K562 (cell line): ENCODE measurements around the gene RNF166. TPM values are rescaled to one million over a fixed set of nuclear protein-coding genes. Genes with fewer than 3 reads are reported as not detected.

Experiments used
- CTBP1 ChIP-seq: fragments of 450-650 bp; IDR thresholded peaks from 2 replicates; pipeline ENCODE4 v1.6.1; 2016; ENCODE audit warnings: borderline replicate concordance
- CTCF ChIP-seq, 3 experiments: IDR thresholded peaks in 2 of 3; conservative IDR thresholded peaks in 1 of 3; 2 replicates each; pipeline ENCODE4 v1.5.1; 2011 to 2012; ENCODE audit warnings: low read length in 3 of 3, mild to moderate bottlenecking in 3 of 3, control low read depth in 2 of 3, improper control_type of control experiment in 1 of 3, inconsistent platforms in 1 of 3, low read depth in 1 of 3, mixed read lengths in 1 of 3, moderate library complexity in 1 of 3; ENCODE audit not compliant: insufficient read depth in 2 of 3
- CTCFL ChIP-seq: IDR thresholded peaks from 2 replicates; pipeline ENCODE4 v1.6.1; 2011; ENCODE audit warnings: borderline replicate concordance, low read depth, mild to moderate bottlenecking, moderate library complexity, low read length; ENCODE audit not compliant: insufficient read depth, poor library complexity, severe bottlenecking
- DEAF1 ChIP-seq: fragments of 450-650 bp; formaldehyde crosslinking; IDR thresholded peaks from 2 replicates; pipeline ENCODE4 v1.4.0; 2020; ENCODE audit warnings: mild to moderate bottlenecking, moderate library complexity
- DIDO1 ChIP-seq: fragments of 450-650 bp; IDR thresholded peaks from 2 replicates; pipeline ENCODE4 v1.6.1; 2016; ENCODE audit warnings: low read depth, missing biosample characterization, missing genetic modification characterization
- MAX ChIP-seq: sonication (generic); formaldehyde crosslinking; IDR thresholded peaks from 2 replicates; pipeline ENCODE4 v1.9.0; 2022; ENCODE audit warnings: mild to moderate bottlenecking, missing genetic modification reagents
- MEIS2 ChIP-seq: fragments of 450-650 bp; IDR thresholded peaks from 2 replicates; pipeline ENCODE4 v1.6.1; 2014; ENCODE audit warnings: mild to moderate bottlenecking; ENCODE audit not compliant: partially characterized antibody
- MYC ChIP-seq, 2 experiments: fragments of 250-450 bp in 1 of 2; sonication (Bioruptor Pico) in 1 of 2; IDR thresholded peaks; 2 replicates each; pipeline versions ENCODE4 v1.5.1 to v1.6.1; 2012 to 2021; ENCODE audit warnings: low read depth in 2 of 2, borderline replicate concordance in 1 of 2, improper control_type of control experiment in 1 of 2, low read length in 1 of 2, mild to moderate bottlenecking in 1 of 2, moderate library complexity in 1 of 2
- NR2C1 ChIP-seq, 2 experiments: fragments of 450-650 bp; IDR thresholded peaks; 2 replicates each; pipeline ENCODE4 v1.6.1; 2017; ENCODE audit warnings: mild to moderate bottlenecking in 2 of 2, antibody characterized with exemption in 1 of 2, inconsistent platforms in 1 of 2, missing compliant biosample characterization in 1 of 2, missing genetic modification characterization in 1 of 2
- PCBP1 ChIP-seq: fragments of 200-400 bp; formaldehyde crosslinking; IDR thresholded peaks from 2 replicates; pipeline ENCODE4 v1.6.1; 2018; ENCODE audit warnings: mild to moderate bottlenecking, low read depth, low read length; ENCODE audit not compliant: poor library complexity, severe bottlenecking
- SMC3 ChIP-seq: conservative IDR thresholded peaks from 2 replicates; pipeline ENCODE4 v1.6.1; 2011; ENCODE audit warnings: low read depth, low read length, improper control_type of control experiment; ENCODE audit not compliant: insufficient read depth
- TBP ChIP-seq: optimal IDR thresholded peaks from 2 replicates; pipeline ENCODE3; 2011; ENCODE audit warnings: low read depth, low read length, improper control_type of control experiment
- USF1 ChIP-seq: sonication (generic); formaldehyde crosslinking; IDR thresholded peaks from 2 replicates; pipeline ENCODE4 v1.9.0; 2022; ENCODE audit warnings: mild to moderate bottlenecking, missing genetic modification reagents
- ZBTB2 ChIP-seq: fragments of 450-650 bp; IDR thresholded peaks from 2 replicates; pipeline ENCODE4 v1.6.1; 2016; ENCODE audit warnings: antibody characterized with exemption
- ZC3H11A ChIP-seq: IDR thresholded peaks from 2 replicates; pipeline ENCODE4 v1.6.1; 2012; ENCODE audit warnings: low read depth, low read length, improper control_type of control experiment
- polyA plus RNA-seq, 8 experiments: library from polyadenylated mRNA; depleted of rRNA in 4 of 8; stranded (reverse) in 5 of 8; unstranded in 3 of 8; fragments of >200 nt; fragmentation: Nextera tagmentation in 2 of 8; fragmentation: Illumina TruSeq in 1 of 8; extraction: Ambion mirVana in 2 of 8; extraction: Trizol in 1 of 8; gene quantifications; 2 replicates each; pipeline versions ENCODE4 v1.2.1 to v1.2.3, GENCODE V29; 2011 to 2014; ENCODE audit warnings: inconsistent platforms in 1 of 8, missing spikeins in 1 of 8
- total RNA-seq, 7 experiments: library from RNA; depleted of rRNA in 6 of 7; stranded (reverse); fragments of >200 nt in 6 of 7; fragmentation: Illumina TruSeq in 2 of 7; extraction: Trizol in 2 of 7; gene quantifications; 2 replicates each; pipeline versions ENCODE4 v1.2.1 to v1.2.3, GENCODE V29; 2011 to 2021; ENCODE audit warnings: low replicate concordance in 1 of 7

Gene RNF166
- total and polyA plus RNA-seq, 9 of the 15 experiments (the other 6 are each of a cell fraction or from before 2014, with no cell fraction given) = 0.56 to 60.3 (median 19.5) TPM

GRCh38 chr16:88743693-88744576 is 37.7 kb upstream of the RNF166 start (continued):
- TF ChIP-seq ZBTB2 (0 out of 2 replicates have a peak, but pooled peaks have one; percentile 32), CTCFL (peak; percentile 49), CTBP1 (peak; percentile 62; the same call in 1 of the 2 replicates), USF1 (CRISPR knock-in tag) (peak; percentile 26; the same call in 1 of the 2 replicates), TBP (peak; percentile 21), PCBP1 (peak; percentile 8), MYC (IDR thresholded peaks at IDR 0.05; ENCODE audit: low read depth, low read length) (0 out of 2 replicates have a peak, but pooled peaks have one; percentile 25), MYC (CRISPR knock-in tag; IDR thresholded peaks at IDR 0.05; ENCODE audit: borderline replicate concordance, low read depth) (no peak), CTCF (IDR thresholded peaks at IDR 0.05 in 2 of 3, conservative IDR thresholded peaks at IDR 0.05 in 1 of 3; ENCODE audit: insufficient read depth in 2 of 3, low read depth in 1 of 3, low read length in 3 of 3) (peak; percentile 87 to 94 (median 87)), SMC3 (peak; percentile 77), NR2C1 (IDR thresholded peaks at IDR 0.05) (peak; percentile 92), NR2C1 (tag; IDR thresholded peaks at IDR 0.05) (peak; percentile 95), ZC3H11A (no peak), DIDO1 (tag) (no peak), MEIS2 (no peak), MAX (CRISPR knock-in tag) (0 out of 2 replicates have a peak, but pooled peaks have one; percentile 9), DEAF1 (CRISPR knock-in tag) (0 out of 2 replicates have a peak, but pooled peaks have one; percentile 23)
